Left renal cortex interstitium (tissue), 4 donors: Measurements from ENCODE around the gene COL13A1. TPM values are rescaled to one million over a fixed set of nuclear protein-coding genes. Genes with fewer than 3 reads are reported as not detected.
A peak's percentile ranks its signal among the peaks of the same experiment; 100 is the strongest.

ENCODE experiments used
- DNase-seq, 4 donors: peaks; one replicate each; pipeline ENCODE4 v3.0.0-alpha.2; 2013; ENCODE audit warnings: low read depth in 4 of 4, low spot score in 2 of 4, missing footprints in 1 of 4
- polyA plus RNA-seq, 4 donors: library from polyadenylated mRNA; unstranded; fragments of 120-200 nt; gene quantifications; one replicate each; pipeline ENCODE4 v1.2.1, GENCODE V29; 2013; ENCODE audit not compliant: insufficient read length in 4 of 4

The COL13A1 gene
- polyA plus RNA-seq, 4 donors, result 18.1 to 34.7 (median 25.6) TPM

DNA sequence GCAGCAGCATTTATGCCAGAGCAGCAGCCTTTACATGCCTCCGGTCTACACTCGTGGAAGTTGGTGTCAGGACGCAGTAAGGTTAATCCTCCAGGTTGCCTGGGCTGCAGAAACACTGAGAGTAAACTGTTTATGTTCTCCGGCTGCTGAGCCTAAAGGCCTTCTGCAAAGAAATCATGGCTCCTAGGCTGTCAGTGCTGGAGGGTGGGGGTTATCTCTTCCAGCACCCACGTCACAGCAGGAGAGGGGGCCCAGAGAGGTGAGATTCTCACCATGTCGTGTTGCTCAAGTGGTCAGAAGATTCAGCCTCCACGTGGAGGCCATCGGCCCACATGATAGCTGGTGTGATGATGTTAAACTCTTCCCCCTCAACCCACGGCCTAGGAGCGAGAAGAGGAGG lies 41.2 kb downstream of the COL13A1 start:
- DNase-seq, result no peak

DNA sequence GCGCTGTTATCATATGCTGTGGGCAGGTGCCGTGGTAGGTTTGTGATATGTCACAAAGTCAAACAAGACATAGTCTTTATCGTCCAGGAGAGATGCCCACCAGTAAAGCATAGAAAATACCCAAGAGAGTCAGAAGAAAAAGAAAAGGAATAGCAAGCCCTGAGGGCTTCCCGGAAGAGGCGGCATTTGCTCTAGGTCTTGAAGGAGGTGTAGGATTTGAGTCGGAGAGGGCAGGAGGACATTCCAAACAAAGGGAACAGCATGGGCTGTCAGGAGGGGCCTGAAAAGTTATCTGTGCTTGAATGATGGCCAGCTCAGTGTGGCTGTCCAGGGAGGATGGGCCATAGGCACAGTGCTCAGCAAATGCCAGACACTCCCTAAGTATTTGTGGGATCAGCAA lies 42.2 kb downstream of the COL13A1 start:
- no peak for DNase-seq

DNA sequence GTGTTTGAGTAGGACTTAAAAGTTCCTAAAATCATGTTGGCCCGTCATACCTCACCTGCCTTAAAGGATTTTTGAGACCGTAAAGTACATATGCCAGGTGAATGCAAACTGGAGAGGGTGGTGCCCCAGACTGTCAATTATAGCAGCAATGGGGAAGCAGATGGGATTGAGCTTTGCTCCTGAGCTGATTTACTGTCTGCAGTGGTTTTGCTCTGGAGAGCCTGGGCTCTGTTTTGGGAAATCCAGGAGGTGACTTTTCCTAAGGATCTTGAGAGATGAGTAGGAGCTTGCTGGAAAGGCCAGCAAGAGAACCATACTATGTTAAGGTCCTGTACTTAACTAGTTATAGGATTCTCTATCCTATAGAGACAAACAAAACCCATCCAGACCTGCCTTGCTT lies 43.0 kb downstream of the COL13A1 start:
- no peak for DNase-seq

DNA sequence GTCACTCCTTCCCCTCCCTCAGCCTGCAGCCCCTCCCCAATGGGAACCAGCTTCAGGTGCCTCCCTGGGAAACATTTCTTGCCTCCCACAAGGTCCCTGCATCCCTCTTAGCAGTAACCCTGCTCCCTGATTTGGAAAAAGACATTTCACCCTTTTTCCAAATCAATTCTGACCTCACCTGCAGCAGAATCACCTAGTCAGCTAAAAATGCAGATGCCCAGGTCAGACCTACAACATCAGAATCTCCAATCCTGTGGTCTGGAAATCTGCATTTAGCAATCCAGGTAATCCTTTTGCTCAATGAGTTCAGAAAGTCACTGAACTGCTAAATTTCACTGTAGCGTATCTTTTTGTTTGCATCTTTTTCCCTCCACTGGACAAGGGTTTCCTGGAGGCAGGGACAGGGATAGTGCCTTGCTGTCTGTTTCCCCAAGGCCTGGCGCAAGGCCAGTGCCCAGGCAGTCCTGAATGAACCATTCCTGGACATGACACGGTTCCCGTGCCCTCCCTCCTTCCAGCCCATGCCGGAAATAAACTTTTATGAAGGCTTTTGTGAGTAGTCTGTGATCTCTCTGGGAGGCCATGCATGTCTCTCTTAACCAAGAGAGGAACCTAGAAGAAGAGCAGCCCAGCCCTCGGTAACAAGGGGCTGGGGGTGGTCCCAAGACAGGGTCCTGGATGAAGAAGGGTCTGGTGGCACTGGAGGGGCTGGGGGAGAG lies 44.0 kb downstream of the COL13A1 start:
- DNase-seq, result peak in 1 of 4 donors; percentile 45

DNA sequence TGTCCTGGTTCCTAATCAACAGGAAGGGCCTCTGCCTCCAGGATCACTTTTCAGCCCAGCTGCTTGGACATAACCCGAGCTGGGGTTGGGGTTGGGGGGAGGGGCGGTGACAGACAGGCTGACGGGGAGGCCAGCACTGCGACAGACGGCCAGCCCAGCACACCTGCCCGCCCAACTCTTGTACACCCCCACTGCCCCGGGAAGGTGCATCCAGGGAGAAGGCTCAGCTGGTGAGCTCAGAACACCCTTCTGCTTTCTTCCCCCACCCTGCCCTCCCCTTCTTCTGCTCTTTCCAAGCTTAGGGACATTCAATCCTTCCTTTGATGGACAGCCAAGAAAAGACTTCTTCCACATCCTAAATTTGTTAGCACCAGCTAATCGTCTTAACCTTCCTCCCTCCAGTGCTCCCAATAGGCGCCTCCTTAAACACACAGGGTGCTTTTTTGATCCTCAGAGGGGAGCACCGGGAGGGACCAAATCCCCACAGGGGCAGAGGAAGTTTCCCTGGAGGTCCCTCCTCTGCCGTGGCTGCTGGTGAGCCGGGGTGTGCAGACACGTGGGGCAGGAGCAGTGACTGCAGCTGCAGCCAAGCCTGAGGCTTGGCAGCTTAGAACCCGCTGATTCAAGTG lies 44.7 kb downstream of the COL13A1 start:
- DNase-seq, result no peak

DNA sequence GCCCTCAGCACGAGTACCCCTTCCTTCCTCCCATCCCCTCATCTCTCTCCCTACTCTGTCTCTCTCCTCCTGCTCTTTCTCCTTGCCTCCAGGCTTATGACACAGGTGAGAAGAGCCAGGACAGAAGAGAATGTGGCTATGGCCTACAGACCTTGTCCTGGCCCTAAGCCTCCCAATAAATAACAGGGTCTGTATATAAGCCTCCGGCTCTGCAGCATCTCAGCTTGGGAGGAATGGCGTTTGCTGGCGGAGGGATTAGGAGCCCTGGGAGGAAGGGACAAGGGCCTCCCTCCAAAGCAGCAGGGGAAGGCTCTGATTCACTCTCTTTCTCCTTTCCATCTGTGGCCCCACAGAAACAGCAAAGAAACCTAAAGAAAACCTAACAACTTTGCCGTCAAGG lies 45.8 kb downstream of the COL13A1 start:
- no peak for DNase-seq

DNA sequence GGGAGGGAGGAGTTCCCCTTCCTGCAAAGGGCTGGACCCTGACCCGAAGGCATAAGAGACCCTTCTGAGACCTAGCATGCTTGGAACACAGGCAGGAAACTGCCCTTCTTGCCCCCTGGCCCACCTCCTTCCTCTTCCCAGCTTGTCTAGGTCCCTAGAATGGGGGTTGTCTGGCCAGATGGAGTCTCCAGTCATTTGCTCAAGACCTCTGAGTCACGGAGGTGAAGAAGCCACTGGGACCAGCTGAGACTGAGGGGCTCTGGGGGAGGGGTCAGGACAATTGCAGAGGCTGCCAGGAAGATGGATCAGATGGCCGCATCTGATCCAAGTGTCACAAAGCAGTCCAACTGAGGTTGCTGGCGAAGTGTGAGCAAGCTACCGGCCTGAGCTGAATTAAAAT lies 46.2 kb downstream of the COL13A1 start:
- DNase-seq, result no peak

DNA sequence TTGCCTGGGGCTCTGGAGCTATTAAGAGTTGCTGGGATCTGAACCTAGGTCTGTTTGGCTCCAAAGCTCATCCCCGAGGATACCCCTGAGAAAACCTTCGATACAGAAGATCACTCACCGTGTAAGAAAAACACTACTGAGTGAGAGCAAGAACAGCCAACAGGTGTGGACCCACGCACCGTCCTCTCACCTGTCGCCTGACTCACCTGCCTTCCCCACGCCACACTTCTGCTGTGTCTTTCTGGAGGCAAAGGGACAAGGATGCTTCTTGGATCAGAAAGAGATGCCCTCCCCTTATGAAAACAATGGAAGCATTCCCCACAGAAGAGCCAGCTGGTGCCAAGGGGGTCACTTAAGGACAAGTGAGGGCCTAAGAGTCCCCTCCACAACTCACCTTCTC lies 46.7 kb downstream of the COL13A1 start:
- no peak for DNase-seq

DNA sequence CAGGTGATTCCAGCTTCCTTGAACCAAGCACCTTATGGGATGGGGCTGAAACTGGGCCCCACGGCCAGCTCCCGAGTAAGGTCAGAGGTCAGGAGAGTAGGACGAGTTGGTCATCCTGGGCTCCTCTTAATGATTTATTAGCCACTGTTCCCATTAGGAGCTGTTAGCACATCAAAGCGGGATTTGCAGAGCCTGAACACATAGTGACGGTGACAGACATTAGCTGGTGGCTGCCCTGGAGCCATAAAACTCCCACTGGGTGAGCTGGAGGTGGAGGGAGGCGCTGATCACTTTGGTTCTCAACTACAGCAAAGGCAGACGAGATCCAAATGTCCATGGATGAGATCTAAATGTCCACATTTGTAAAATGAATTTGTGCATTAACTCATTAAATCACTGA lies 48.1 kb downstream of the COL13A1 start:
- no peak for DNase-seq

DNA sequence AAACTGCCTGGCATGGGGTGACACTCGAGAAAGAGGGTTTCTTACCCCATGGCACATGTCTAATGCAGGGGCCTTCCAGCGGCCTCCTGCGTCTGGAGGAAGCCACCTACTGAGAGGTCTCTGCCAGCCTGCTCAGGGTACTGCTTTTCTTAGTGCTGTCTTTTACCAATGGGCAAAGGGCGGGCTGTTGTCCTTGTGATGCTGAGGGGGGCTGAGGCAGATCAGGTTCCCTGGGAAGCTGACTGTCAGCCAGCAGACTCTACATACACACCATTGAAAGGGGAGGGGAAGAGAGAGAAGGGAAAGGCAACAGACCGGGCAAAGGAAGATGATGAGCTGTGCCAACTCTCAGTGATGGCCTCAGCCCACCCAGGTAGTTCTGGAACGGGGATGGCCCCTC lies 48.7 kb downstream of the COL13A1 start:
- DNase-seq, result no peak

DNA sequence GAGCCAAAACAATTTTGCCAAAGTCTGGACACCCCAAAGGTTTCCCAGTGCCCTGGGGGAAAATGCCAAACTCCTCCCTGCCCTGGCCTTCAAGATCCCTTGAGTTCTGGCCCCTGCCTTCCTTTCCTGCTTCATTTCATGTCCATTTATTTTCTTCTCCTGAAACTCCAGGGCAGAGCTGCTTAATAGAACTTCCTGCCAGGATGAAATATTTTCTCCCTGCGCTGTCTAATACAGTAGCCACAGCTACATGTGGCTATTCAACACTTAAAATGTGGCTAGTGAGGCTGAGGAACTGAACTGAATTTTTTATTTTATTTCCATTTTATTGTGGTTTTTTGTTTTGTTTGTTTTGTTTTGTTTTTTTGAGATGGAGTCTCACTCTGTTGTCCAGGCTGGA lies 49.6 kb downstream of the COL13A1 start:
- no peak for DNase-seq

DNA sequence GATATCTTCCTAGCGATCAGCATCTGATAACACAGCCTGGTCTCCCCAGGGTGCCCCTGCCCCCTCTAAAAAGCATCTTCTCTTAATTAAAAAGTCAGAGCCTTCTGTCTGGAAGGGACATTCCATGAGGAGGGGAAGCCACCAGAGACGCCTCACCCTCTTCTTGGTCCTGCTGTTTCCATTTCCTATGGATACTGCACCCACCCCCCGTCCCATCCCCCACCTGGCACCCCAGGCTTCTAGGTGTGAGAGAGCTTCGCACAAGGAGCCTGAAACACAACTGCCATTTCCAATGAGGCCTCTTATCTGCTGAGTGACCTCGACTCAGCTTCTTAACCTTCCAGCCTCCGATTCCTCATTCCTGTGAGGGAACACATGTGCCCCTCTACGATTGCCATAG lies 51.4 kb downstream of the COL13A1 start:
- no peak for DNase-seq

DNA sequence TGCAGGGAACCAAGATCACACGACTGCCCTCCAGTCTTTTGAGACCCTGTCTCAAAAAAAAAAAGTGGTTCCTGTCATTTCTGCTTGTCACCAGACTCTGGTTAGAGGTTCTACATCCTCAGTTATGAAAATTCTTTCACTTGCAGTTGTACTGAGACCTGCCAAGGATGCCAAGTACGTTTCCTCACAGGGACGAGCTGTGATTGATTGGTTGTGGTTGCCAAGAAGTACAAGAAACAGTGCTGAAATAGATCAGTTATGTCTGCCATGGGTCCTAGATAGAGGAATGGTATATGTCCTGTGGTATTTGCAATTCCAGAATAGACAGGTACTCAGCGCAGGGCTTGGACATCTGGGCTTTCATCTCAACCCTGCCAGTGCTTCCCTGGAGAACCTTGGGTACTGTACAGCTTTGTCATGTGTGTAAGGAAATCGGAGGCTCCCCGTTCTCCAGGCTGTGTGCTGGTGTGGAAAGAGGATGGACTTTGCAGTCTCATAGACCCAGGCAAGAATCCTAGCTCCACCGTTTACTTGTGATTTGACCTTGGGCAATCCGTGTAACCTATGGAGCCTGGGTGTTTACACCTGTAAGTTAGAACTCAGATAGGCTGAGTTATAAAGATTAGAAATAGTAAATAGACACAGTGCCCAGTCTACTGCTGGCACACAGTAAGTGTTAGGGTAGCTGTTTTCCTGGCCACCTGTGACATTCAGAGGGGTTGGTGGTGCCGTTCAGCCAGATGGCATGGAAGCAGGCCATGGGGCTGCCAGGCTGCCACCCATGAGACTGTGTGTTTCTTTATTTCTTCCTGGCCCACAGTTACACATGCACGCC lies 53.0 kb downstream of the COL13A1 start:
- no peak for DNase-seq

DNA sequence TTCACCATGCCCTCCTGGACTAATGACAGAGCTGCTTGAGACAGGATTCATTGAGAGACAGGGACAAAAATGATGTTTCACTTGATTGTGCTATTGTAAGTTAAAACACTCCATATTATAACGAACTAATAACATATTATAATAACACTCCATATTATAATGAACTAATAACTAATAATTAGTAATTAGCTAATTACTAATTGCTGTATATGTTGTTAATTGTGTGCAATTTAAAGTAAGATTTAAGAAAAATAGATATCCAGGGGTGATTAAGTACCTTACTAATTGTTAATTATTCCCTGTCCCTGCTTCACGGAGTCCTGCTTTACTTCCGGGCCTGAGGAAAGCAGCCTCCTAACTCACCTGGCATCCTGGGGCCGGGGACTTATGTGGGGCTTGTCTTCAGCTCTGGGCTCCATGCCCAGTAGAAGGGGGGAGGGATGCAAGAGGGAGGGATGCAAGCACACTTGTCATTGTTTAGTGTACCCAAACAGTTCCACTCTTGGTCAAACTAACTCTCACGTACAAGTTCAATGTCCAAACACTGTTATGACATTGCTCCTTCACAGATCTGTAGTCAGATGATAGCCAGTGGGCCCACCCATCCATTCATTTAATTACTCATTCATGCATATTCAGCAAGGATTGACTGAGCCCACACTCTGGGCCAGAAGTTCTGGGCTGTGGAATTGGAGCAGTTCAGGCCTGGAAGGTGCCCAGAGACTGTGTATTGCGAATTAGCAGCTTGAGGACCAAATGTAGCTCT lies 53.8 kb downstream of the COL13A1 start:
- DNase-seq, result no peak

DNA sequence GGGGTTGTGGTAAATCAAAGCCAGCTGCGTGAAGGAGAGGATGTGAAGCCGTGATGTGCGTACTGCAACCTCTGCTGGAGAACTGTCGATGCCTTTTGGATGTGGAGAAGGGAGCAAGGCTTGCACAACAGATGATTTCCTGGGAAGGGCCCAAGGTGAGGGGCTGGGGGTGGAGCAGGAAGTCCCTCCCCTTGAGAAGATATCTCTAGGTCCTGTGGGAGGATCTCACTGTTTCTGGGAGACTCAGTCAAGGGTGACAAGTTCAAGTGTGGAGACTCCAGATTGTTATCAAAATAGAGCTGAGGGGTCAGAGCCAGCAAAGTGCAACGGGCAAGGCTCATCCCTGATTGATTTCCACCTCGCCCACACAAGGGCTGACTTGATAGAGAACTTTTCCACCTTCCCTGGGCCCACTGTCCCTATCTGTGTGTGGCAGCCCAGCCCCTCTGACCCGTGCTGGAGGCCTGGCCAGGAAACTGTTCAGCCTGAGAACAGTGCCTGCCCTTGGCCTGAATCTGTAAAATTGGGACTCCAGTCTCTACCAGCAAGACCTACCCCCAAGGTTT lies 55.0 kb downstream of the COL13A1 start:
- no peak for DNase-seq

DNA sequence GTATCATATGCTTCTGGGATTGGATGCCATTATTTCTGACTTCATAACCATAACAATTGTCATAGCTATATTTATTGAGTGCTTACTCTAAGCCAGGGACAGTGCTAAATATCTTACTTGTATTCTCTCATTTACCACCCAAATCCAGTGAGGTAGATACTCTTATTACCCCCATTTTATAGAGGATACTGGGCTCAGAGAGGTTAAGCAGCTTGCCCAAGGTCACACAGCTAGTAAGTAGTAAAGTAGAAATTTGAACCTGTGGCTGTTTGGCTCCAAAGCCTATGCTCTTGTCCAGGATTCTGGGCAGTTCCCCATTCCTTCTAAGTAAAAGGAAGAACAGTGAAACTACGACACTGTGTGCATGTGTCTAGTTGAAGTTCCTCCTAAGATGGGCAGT lies 56.5 kb downstream of the COL13A1 start:
- no peak for DNase-seq

DNA sequence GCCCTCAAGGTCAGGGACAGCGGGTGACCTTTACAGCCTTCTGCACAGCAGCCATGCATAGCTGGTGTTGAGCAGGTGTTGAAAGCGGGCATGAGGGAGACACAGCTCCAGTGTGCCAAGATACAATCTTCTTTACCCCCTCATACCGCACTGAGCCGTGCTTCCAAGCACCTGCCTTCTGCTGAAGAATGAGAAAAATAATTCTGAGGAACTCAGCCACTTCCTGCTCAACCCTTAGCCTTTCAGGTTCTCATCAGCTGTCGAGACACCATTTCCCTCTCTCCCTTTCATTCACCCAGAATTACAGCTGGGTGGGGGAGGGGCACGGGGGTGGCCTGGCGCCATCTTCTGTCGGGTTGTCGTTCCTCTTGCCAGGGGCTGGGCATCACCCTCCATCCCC lies 58.6 kb downstream of the COL13A1 start:
- DNase-seq, result no peak

DNA sequence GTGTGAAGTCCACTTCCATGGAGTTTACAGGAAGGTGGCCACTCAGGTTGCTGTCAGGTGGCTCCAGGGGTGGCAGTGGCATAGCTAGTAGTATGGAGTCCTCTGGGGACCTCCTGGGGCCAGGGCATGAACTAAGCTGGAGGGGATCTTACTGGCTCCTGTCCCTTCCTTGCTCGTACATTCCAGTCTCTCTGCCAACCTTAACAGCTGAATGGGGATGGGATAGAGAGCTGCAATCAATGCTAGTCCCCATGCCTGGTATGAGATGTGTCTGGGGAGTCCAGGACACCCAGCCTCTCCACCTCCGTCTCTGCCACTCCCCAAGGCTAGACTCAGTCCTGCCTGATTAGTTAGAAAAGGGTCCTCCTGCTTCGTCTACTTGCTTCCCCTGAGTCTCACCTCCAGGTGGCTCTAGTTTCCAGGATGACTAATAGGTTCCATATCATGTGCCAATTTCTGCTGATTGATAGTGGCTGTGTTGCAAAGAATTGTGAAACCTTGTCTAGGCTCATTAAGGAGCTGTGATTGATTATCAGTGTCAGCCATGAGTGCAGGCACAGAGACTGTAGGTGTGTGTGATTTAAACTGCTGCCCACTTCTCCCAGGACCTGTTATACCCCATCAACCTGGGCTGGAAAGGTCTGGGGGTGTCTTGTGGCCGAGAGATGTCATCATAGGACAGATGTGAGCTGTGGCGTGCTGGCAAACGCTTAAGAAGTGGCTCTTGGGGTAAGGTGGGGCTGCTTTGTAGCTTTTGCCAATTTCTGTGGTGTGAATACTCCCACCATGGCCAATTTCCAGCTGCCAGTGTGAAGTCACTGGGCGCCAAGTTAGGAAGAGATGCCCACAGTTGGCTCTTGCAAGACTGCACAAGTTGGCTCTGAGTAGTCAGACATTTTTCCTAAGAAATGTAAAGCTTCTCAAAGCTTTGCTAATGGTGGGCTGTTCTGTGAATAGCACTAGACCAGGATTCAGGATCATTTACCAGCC lies 59.8 kb downstream of the COL13A1 start:
- no peak for DNase-seq

DNA sequence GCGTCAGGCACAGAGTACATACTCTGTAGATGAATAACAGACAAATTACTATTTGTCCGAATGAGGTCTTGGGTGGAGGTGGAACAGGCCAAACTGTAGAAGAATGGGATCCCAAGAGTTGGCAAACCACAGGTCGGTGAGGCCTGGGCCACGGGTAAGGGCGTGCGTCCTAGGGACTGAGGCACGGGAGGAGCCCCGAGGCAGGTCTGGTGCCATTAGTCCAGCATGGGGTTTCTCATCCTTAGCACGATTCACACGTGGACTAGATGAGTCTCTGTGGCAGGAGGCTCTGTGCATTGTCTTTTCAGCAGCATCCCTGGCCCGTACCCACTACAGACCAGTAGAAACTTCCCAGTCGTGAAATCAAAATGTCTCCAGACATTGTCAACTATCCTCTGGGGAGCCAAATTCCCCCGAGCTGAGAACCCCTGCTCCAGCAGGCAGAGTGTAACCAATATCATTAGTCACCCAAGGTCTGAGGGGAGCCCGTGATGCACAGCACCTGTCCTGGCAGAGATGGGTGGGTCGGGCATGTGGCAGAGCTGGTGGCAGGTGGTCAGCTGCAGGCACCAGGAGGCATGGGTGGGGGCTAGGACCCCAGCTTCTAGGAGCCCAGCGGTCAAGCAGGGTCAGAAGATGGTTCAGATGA lies 61.3 kb downstream of the COL13A1 start:
- no peak for DNase-seq
